ENCODE measurements around the gene TSPAN7.
A peak's percentile ranks its signal among the peaks of the same experiment; 100 is the strongest.

Gene TSPAN7

DNA sequence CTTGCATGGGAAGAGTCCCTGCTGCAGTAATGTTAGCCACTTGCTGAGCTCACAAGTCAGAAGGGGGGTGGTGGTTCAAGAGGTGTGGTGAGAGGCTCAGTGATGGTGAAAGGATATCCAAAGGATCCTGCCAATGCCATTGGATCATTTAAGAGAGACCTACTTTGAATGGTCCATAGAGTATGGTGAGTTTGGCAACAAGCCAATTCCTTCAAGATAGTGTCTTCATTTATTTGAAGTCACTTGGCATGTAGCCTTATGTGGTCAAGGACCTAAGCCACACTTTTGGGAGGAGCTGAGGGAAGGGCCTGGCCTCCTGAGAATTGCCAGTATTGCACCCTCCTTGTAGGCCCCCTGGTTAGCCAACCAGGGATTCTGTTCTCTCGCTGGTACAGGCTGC, 87.9 kb downstream of the TSPAN7 start:
- DNase-seq (ENCODE audit: low read depth): no peak

DNA sequence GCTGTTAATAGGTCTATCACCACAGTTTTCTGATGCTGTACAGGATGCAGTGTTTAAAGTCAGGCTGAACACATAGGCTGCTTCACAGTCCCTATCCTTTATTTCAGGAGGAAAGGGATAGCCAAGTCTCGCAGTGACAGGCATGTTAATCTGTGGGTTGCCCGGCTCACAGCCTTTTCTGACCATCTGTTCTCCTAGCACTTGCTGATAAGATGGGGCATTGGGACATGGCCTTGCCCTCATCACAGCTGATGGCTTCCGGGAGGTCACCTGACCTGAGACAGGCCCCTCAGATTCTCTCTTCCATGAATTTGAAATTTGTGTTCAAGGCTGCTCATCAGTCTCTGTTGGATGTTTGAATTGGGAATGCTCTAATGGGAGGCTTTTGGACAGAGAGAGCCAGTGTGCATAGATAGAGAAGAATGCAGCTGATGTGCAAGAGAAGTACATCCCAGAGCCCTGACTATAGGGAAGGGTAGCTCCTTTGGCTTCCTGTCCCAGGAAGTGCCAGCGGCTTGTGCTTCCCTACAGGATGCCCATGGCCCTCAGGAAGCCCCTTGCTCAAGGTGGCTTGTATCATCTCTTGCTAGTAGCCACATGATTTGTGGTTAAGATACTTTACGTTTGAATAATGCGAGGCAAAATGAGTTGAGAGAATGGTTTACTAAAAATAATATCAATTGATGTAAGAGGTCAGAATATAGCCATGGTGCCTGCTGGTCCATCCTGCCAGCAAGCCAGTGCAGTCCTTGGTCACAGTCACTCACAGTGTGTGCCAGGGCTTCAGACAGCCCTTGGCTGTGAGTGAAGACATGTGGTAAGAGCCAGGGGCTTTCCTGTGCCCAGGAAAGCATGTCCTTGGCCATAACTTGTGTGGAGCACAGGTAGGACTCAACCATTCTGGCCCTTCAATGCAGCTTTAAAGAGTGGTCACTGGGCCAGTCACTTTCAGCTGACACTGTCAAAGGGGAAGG, 88.6 kb downstream of the TSPAN7 start:
- DNase-seq (ENCODE audit: low read depth): no peak

DNA sequence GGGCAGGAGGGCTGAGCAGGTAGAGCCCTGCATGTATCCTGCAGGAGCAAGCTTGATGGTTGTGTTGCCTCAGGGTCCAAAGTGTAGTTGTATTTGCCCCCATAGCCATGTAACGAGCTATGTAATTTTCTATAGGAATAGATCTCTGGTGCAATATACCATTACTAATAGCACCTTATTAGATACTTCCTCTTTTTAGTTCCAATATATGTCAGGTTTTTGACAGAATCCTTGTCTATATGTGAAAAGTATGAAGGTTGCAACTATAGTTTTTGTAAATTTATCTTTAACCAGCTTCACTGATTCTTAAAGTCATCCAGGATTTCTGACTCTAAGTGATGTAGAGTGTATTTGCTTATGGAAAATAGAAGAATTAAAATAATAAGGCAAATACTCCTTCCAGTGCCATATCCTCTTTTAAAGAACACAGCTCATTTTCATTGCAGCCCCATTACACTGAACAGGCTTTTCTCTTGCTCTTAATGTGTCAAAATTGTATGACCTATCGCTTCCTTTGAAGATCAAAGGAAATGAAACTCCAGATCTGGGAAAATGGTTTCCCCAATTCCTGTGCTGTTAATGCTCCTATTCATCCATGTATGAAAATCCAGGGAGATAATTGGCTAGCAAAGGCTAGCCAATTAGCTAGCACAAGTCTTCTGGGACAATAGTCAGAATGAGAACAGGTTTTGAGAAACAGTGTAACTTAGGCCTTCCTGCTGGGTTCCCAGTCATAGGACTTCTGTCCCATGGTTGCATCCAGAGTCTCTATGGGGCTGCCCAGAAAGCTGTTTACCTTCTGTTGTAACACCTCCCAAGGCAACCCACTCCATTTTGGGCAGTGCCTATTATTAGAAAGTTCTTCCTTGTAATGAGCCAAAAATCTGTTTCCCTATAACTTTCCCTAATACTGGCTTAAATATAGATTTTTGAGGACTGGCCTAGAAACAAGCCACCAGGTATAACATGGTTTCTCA, 90.6 kb downstream of the TSPAN7 start:
- DNase-seq (ENCODE audit: low read depth): no peak

DNA sequence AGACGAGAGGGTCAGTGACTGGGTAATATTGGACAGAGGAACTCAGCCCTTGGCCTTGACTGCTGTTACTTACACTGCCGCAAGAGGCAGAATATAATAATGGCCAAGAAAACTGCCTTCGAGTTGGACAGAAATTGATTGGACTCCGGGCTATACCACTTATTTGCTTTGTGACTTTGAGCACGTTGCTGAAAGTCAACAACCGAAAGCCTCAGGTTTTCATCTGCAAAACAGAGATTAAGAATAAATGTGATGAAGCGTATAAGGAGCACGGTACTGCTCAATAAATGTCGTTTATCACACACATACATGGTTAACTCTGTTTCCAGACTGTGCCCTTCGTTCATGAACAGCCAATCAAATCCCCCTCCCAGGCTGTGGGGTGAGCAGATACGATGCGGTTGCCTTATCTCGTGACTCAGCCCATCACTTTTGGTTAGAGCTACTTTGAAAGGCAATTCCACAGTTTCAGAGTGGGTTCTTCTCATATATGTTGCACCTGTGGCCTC, 91.6 kb downstream of the TSPAN7 start:
- DNase-seq (ENCODE audit: low read depth): no peak

DNA sequence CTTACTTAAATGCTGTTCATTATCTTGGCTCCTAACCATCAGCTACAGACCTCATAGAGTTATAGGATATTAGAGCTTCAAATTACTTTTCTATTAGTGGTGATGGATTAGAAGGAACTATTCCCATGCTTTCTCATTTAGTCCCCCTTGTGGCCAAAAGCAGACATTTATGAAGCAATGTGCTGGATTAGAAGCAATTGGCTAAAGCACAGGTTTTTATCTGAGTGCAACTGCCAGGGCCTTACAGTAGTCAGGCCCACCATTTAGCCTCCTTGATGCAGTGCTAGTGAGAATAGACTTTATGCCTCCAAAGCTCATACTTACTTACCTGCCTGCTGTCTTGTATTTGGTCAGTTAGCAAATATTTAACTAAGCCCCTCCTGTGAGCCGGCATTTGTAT, 93.0 kb downstream of the TSPAN7 start:
- DNase-seq (ENCODE audit: low read depth): peak; percentile 2

DNA sequence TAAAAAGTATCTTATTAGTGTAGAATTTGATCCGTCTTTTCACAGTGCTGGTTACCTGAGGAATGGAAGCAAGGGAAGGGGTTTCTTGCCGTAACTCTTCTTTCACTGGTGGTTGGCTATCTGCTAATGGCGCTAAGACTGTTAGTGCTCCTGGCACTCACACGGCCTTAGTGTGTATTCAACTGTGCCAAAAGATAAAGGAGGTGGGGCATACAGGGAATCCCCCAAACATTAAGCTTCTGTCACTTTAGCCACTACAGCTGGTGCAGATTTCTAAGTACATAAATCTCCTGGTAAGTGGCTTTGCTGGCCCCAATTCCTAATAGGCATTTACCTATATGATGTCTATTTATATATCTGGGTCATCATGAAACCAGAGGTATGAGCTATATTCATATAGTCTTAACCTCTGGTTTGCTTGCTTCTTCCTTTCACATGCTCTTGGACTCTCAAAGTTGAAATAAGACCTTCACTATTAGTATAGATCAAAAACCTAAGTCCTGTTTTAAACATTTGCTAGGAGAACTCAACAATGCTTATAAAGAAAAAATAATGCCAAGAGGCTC, 95.1 kb downstream of the TSPAN7 start:
- DNase-seq (ENCODE audit: low read depth): no peak

DNA sequence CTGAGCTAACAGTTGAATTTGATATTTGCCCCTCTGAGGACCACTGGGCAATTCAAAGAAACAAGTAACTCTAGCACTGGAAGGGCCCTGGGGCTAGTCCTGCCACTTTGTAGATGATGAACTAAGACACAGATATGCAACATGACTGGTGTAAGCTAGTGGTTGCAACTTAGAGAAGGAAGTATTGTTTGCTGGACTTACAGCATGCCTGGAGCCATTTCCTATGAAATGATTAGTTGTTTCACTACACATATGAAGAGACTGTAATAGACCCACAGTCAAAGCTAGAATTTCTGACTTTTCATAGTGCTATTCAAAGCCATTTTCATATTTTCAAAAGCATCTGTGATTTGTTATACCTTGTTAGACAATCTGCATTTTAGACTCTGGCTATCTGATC, 96.2 kb downstream of the TSPAN7 start:
- no peak for DNase-seq (ENCODE audit: low read depth)

DNA sequence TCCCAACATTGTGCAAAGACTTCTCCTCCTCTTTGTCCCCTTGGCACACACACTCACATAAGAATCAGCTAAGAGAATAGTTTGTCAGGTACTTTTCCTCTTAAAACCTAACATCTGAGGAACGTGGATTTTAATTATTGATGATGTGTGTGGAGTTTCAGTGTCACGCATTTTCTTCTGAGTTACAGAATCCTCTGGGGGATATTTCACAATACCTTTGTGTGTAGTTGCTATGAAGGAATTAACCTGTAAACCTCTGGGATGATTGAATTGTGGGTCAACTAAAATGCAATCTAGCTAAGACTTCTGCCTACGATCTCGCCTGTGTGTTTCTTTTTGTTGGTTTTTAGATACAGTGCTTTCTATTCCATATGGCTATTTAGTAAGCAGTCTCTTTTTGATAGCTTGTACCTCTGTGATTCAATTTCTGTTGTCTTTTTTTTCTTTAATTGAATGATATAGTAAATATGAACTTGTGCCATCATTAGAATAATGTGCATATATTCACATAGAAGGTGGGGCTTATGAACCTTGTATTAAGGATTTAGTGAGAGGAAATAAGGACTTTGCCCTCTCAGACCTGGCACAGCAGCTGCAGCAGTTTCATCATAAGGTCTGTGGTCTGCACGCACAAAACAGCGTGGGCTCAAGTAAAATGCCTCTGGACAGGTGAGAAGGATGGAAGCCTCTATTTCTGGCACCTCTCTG, 99.2 kb downstream of the TSPAN7 start:
- DNase-seq (ENCODE audit: low read depth): no peak

DNA sequence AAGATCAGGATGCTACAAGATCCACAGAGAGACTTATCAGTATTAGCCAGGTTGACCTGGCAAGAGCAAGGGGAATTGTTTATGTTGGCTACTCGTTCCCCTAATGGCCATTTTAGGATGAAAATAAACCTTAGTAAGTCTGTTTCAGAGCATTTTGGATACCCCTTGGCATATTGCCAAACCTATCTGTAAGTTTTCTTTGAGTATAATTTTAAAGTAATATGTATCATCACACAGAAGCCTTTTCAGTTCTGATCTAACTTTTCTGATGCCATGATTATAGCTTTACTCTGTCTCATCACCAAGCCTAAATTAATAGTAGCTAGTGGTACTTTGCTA, 99.7 kb downstream of the TSPAN7 start:
- DNase-seq (ENCODE audit: low read depth): no peak

DNA sequence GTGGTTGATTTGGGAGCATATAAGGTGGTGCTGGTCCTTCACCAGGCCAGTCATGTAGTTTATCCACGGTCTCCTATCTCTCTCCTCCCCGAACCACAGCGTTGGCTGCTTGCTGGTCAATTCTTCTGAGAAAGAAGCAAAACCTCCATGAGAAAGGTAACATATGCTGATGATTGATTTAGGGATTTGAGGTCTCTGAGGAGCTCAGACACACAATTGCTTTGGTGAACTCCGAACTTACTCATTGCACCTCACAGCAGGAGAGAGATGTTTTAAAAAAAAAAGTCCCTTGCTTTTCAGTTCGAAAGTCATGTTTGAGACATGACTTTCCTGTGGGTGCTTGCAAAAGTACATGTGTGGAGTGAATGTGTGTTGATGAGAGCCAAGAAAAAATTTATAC, 100.2 kb downstream of the TSPAN7 start:
- DNase-seq (ENCODE audit: low read depth): no peak

DNA sequence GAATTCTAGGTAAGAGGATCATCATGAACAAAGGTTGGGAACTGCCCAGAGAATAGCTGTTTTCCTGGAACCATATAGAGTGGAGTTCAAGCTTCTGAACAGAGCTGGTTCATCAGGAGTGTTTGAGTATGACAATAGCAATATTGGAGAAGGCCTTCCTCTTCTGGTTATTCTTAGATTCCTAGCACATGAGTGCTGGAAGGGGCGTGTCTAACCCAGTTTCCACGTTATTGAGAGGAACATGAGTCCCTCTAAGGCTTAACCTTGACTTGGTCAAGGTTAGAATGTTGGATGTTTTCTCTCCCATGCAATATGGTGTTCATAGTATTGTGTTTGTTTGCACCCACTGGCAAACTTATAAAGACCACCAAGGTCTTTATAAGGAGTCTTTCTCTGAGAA, 101.3 kb downstream of the TSPAN7 start:
- DNase-seq (ENCODE audit: low read depth): no peak

DNA sequence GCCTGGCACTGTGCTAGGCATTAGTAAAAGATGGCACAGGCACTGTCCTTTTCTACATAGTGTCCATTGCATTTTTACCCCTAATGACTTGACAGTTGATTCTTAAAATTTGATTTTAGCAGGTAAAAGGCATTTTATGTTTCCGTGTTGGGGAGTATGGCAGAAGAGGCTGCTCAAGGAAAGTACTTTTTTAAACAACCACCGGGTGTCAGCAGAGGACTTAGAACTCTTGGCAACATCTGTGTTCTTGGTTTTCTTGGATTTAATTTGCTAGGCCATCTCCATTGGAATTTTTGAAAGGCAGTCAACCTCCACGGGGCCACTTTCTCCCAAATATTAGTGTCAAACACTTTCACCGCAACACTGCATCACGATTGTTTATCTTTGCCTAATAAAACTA, 102.9 kb downstream of the TSPAN7 start:
- peak; percentile 33 for DNase-seq (ENCODE audit: low read depth)

DNA sequence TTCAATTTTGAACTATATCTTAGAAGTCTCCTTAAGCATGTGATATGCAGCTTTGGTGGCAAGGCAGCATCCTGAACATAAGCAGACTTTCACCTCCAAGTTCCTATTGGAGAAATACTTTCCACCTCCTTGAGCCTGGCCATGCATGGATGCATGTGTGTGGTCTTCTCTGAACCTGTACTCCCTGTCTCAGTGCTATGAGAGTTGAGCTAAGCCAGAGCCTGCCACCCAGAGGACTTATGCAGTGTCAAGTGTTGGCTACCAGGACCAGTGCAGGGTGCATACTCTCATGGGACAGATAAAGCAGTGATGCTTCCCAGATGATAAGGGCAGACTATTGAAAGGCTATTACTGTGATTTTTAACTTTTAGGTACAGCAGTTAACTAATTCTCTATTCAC, 105.6 kb downstream of the TSPAN7 start:
- no peak for DNase-seq (ENCODE audit: low read depth)

DNA sequence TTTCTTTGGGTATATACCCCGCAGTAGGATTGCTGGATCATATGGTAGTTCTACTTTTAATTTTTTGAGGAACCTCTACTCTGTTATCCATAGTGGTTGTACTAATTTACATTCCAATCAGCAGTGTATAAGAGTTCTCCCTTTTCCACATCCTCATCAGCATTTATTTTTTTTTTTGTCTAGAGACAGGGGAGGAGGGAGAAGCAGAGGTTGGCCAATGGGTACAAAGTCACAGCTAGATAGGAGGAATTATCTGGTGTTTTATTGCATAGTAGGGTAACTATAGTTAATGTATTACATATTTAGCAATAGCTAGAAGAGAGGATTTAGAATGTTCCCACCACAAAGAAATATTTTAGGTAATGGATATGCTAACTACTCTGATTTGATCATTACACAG, 107.4 kb downstream of the TSPAN7 start:
- no peak for DNase-seq (ENCODE audit: low read depth)

DNA sequence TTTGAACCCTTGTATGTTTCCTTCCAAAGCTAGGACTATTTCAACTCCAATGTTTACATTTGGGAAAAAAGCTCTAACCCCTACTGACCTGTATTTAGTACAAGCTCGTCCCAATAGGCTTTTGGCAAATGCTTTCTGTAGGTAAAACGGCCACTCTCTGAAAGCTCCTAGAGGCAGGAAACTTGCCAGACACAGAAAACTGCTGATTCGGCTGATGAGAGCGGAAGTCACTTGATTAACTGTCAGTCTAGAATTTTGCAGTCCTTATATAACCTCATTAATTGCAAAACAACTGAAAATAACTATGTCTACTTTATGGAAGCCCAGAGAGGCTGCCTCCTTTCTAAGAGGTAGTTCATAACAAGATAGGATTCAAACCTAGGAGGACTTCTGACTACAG, 108.1 kb downstream of the TSPAN7 start:
- DNase-seq (ENCODE audit: low read depth): no peak

DNA sequence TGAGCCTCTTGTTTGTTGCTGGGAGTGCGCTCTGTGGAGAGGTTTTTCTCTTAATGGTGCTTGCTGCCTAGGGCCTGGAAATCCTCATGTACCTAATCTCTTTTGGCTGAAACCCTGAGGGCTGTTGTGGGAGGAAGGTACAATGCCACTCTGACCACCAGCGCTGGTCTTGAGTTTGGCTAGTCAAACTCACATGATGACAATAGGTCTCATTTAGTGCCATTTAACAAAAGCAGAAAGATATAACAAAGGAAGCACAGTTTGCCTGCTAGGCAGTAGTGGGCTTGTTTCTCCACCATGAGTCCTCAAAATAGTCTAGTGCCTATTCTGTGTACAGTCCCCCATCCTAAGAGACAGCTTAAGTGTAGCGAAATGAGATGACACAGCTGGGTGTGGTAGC, 111.3 kb downstream of the TSPAN7 start:
- no peak for DNase-seq (ENCODE audit: low read depth)

DNA sequence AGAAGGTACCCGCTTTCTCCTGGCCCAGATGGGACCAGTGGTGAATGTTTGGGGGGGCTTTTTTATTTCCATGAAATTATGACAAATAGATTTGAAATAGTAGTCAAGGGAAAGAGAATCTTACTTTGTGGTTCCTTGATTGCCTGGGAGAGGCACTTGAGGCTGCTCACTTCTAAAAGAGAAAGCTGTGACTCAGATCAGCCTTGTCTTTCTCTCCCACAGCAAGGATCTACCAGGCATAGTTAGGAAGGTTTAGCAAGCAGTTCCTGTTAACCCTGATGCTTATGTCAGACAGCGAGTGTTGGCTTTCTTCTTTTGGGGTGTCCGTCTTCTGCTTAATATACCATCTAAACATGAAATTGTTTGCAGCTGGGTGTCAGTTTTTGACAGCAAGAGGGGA, 114.5 kb downstream of the TSPAN7 start:
- no peak for DNase-seq (ENCODE audit: low read depth)

DNA sequence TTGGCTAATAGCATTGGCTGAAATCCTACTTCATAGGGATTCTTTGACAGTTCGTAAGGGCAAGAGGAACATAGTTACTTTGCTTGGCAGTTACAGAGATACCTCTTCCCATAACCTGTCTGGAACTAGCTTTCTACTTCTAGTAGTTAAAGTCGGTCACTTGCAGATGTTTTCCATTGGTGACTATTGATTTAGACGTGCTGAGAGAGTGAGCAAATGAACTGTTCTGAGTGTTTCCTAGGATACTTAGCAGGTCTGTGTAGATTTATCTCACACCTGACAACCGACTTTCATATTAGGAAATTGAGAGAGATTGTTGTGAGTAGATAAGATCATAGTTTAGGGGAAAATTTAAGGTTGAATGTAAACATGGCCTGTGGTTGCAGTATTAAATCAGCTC, 116.8 kb downstream of the TSPAN7 start:
- DNase-seq (ENCODE audit: low read depth): no peak

DNA sequence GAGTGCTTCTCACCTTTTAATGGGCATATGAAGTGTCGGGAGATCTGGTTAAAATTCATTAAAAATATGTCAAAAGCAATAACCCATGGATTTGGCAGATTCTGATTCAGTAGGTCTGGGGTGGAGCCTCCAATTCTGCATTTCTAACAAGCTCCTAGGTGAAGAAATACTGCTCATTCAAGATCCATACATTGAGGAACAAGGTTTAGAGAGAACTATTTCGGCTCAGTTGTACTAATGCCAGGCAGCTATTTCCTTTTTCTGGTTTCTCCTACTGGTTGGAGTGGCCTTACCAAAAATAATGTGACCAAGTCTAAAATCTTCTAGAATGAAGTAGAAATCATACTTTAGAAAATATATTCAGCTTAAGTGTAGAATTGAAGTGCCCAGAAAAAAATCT, 117.5 kb downstream of the TSPAN7 start:
- DNase-seq (ENCODE audit: low read depth): no peak

DNA sequence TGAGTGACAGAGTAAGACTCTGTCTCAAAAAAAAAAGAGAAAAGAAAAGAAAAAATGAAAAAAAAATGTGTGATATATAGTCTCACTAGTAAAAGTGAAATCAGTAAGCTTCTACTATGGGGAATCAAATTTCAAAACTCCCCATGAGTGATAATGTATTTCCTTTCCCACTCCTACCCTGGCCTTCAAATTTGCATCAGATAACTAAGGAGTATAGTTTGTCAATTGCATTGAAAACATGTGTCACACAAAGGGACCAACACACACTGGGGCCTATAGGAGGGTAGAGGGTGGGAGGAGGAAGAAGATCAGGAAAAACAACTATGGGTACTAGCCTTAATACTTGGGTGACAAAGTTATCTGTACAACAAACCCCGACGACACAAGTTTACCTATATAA, 118.4 kb downstream of the TSPAN7 start:
- DNase-seq (ENCODE audit: low read depth): no peak

DNA sequence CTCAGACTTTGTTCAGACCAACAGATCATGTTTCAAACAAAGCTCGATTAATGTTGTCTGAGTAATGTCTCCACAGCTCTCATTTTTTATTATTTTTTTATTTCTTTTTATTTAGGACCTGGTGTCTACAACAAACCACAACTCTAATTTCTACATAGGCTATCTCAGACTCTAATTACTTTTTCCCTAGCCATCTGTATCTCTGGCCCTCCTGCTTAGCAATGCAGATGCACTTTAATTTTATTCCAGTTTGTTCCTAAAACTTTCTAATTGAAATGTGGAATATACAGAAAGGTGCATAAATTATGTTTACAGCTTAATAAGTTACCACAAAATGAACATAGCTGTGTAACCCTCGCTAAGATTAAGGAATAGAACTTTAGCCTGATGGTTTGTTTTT, 120.8 kb downstream of the TSPAN7 start:
- DNase-seq (ENCODE audit: low read depth): no peak

DNA sequence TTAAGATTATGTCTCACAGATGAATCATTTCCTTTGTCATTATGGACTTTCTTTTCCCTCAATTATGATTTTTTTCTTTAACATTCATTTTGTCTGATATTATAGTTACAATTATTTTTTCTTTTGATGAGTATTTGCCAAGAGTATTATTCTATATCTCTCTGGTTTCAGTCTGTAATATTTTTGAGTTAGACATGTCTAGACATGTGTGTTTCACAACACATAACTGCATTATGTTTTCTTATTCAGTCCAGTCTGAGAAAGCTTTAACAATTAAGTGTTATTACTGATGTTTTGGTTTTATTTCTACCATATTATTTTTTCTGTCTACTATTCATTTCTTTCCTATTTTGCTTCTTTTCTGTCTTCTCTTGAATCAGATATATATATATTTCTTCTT, 131.6 kb downstream of the TSPAN7 start:
- DNase-seq (ENCODE audit: low read depth): no peak
